ENCODE results near the gene FOXA1.

The FOXA1 gene

GRCh38 chr14:37589715-37590427 lies 5.2 kb downstream of the FOXA1 start:
- DNase-seq (ENCODE audit: low spot score), result no peak

- no peak for DNase-seq (ENCODE audit: low spot score)
Measured at GRCh38 chr14:37588956-37589714, 5.9 kb downstream of the FOXA1 start.

GRCh38 chr14:37588667-37588955 lies 6.4 kb downstream of the FOXA1 start:
- no peak for DNase-seq (ENCODE audit: low spot score)

GRCh38 chr14:37587881-37588666 lies 7.0 kb downstream of the FOXA1 start:
- no peak for DNase-seq (ENCODE audit: low spot score)

- DNase-seq (ENCODE audit: low spot score), result no peak
Measured at GRCh38 chr14:37587131-37587803, 7.8 kb downstream of the FOXA1 start.

GRCh38 chr14:37586797-37587130 lies 8.3 kb downstream of the FOXA1 start:
- DNase-seq (ENCODE audit: low spot score), result no peak

GRCh38 chr14:37585971-37586796 lies 8.9 kb downstream of the FOXA1 start:
- no peak for DNase-seq (ENCODE audit: low spot score)

GRCh38 chr14:37585101-37585511 lies 9.9 kb downstream of the FOXA1 start:
- DNase-seq (ENCODE audit: low spot score), result no peak

GRCh38 chr14:37584211-37585100 lies 10.6 kb downstream of the FOXA1 start:
- DNase-seq (ENCODE audit: low spot score), result no peak

GRCh38 chr14:37583358-37584210 lies 11.5 kb downstream of the FOXA1 start:
- DNase-seq (ENCODE audit: low spot score), result no peak

- DNase-seq (ENCODE audit: low spot score), result no peak
Measured at GRCh38 chr14:37580146-37580545, 14.9 kb downstream of the FOXA1 start.

GRCh38 chr14:37579274-37579673 lies 15.8 kb downstream of the FOXA1 start:
- DNase-seq (ENCODE audit: low spot score), result no peak

GRCh38 chr14:37573356-37573755 lies 21.7 kb downstream of the FOXA1 start:
- DNase-seq (ENCODE audit: low spot score), result no peak

- DNase-seq (ENCODE audit: low spot score), result no peak
Measured at GRCh38 chr14:37571391-37571790, 23.7 kb downstream of the FOXA1 start.

GRCh38 chr14:37569729-37570128 lies 25.3 kb downstream of the FOXA1 start:
- DNase-seq (ENCODE audit: low spot score), result no peak

- no peak for DNase-seq (ENCODE audit: low spot score)
Measured at GRCh38 chr14:37566811-37567371, 28.2 kb downstream of the FOXA1 start.

- no peak for DNase-seq (ENCODE audit: low spot score)
Measured at GRCh38 chr14:37565550-37565949, 29.5 kb downstream of the FOXA1 start.

- no peak for DNase-seq (ENCODE audit: low spot score)
Measured at GRCh38 chr14:37563189-37563588, 31.9 kb downstream of the FOXA1 start.

GRCh38 chr14:37559386-37559785 lies 35.7 kb downstream of the FOXA1 start:
- DNase-seq (ENCODE audit: low spot score), result no peak
